HL-60 (cell line): ENCODE measurements around the gene MYH7B.

Experiments
- DNase-seq, 2 experiments: peaks; one replicate each; pipeline ENCODE4 v3.0.0-alpha.2; 2010 to 2020; ENCODE audit warnings: low read depth in 1 of 2, low spot score in 1 of 2
- H3K27ac ChIP-seq: fragments of 250-450 bp; sonication (Bioruptor Pico); replicated peaks from 2 replicates; pipeline ENCODE4 v1.5.1; 2020; ENCODE audit warnings: mild to moderate bottlenecking, moderate library complexity
- H3K27me3 ChIP-seq: fragments of 250-450 bp; sonication (Bioruptor Pico); 2 replicates; pipeline ENCODE4 v1.5.1; 2021; ENCODE audit warnings: mild to moderate bottlenecking, moderate library complexity; ENCODE audit not compliant: insufficient read depth, poor library complexity, severe bottlenecking
- H3K4me3 ChIP-seq: replicated peaks from 2 replicates; pipeline ENCODE4 v1.5.1; 2011; ENCODE audit warnings: mild to moderate bottlenecking, control low read depth, low read length; ENCODE audit not compliant: insufficient read depth
- GABPA ChIP-seq: IDR thresholded peaks from 2 replicates; pipeline ENCODE4 v1.6.1; 2012; ENCODE audit warnings: low read depth
- POLR2AphosphoS5 ChIP-seq: IDR thresholded peaks from 2 replicates; pipeline ENCODE4 v1.6.1; 2012; ENCODE audit warnings: low read depth
- SPI1 ChIP-seq: IDR thresholded peaks from 2 replicates; pipeline ENCODE4 v1.6.1; 2012; ENCODE audit warnings: low read depth, mild to moderate bottlenecking, borderline replicate concordance
- TF ChIP-seq, protein P1 (sequence below): IDR thresholded peaks from 2 replicates; pipeline ENCODE4 v1.6.1; 2012; ENCODE audit warnings: low read depth; ENCODE audit not compliant: insufficient replicate concordance
- TF ChIP-seq, protein P2 (sequence below): IDR thresholded peaks from one replicate; pipeline ENCODE4 v1.5.1; 2011; ENCODE audit warnings: low read length, control low read depth, inconsistent platforms; ENCODE audit not compliant: insufficient read depth

Gene MYH7B

DNA sequence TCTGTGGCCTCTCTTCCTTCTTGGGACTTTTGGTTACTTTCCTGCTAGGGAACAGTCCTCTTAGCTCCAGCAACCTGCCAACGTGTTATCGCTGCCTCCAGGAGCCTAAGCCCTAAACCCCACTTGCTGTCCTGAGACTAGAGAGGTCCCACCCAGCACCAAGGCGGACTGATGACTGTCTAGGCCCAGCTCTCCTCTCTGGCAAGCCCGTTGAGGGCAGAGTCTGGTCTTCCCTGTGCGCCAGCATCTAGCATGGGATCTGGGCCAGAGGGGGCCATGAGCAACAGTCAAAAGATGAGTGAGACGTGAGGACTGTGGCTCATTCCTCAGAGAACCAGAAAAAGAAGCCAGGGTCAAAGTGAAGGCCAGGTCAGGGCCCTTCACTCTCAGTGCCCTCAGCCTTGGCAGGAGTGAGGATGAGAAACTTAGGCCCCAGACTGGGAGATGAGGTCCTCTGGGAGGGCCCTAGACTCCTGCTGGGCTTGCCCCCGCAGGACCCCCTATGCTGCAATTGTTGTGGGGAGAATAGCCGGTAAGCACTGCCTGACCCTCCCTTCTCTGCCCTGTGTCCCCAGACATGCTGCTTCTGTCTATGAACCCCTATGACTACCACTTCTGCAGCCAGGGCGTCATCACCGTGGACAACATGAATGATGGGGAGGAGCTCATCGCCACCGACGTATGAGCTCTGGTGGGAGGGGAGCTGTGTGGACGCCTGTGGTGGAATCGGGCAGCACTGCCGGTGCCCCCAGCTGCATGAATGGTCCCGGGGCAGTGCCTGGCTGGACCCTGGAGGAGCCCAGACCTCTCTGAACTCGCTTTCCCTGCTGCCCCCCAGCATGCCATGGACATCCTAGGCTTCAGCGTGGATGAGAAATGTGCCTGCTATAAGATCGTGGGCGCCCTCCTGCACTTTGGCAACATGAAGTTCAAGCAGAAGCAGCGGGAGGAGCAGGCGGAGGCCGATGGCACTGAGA lies 30.9 kb downstream of the MYH7B start:
- H3K4me3 ChIP-seq, result no peak overlapping the region
- H3K27me3 ChIP-seq, result no peaks in the 10 kb centered on the region
- no peak for DNase-seq
- TF ChIP-seq SPI1, result no peak
- no peak overlapping the region for H3K27ac ChIP-seq

DNA sequence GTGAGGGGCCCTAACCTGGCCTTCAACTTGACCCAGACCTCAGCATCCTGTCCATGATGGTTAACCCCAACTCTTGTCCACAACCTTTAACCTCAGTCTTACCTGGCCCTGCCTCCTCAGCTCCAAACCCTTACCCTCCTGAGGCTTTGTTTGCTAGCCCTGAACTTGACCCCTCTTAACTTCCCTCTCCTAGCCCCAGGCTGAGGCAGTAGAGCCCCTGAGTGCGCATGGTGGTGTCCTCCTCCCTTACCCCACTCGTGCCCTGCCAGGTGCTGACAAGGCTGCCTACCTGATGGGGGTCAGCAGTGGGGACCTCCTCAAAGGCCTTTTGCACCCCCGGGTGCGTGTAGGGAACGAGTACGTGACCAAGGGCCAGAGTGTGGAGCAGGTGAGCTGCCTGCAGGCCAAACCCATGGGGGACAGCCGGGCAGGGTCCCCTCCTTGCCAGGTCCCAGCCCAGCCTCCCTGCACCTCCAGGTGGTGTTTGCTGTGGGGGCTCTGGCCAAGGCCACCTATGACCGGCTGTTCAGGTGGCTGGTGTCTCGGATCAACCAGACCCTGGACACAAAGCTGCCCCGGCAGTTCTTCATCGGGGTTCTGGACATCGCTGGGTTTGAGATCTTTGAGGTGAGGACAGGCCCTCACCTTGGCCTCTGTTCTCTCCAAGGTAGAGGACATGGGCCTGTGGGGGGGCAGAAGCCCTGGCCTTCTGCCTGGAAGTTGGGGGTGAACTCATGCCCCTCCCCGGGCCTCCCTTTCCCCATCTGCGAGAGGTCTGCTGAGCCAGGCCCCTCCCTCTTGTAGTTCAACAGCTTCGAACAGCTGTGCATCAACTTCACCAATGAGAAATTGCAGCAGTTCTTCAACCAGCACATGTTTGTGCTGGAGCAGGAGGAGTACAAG lies 31.9 kb downstream of the MYH7B start:
- H3K4me3 ChIP-seq, result no peak overlapping the region
- no peak for DNase-seq
- no peaks in the 10 kb centered on the region for H3K27me3 ChIP-seq
- no peak for TF ChIP-seq GABPA
- TF ChIP-seq, protein P1, sequence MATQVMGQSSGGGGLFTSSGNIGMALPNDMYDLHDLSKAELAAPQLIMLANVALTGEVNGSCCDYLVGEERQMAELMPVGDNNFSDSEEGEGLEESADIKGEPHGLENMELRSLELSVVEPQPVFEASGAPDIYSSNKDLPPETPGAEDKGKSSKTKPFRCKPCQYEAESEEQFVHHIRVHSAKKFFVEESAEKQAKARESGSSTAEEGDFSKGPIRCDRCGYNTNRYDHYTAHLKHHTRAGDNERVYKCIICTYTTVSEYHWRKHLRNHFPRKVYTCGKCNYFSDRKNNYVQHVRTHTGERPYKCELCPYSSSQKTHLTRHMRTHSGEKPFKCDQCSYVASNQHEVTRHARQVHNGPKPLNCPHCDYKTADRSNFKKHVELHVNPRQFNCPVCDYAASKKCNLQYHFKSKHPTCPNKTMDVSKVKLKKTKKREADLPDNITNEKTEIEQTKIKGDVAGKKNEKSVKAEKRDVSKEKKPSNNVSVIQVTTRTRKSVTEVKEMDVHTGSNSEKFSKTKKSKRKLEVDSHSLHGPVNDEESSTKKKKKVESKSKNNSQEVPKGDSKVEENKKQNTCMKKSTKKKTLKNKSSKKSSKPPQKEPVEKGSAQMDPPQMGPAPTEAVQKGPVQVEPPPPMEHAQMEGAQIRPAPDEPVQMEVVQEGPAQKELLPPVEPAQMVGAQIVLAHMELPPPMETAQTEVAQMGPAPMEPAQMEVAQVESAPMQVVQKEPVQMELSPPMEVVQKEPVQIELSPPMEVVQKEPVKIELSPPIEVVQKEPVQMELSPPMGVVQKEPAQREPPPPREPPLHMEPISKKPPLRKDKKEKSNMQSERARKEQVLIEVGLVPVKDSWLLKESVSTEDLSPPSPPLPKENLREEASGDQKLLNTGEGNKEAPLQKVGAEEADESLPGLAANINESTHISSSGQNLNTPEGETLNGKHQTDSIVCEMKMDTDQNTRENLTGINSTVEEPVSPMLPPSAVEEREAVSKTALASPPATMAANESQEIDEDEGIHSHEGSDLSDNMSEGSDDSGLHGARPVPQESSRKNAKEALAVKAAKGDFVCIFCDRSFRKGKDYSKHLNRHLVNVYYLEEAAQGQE, result no peak
- TF ChIP-seq, protein P2, sequence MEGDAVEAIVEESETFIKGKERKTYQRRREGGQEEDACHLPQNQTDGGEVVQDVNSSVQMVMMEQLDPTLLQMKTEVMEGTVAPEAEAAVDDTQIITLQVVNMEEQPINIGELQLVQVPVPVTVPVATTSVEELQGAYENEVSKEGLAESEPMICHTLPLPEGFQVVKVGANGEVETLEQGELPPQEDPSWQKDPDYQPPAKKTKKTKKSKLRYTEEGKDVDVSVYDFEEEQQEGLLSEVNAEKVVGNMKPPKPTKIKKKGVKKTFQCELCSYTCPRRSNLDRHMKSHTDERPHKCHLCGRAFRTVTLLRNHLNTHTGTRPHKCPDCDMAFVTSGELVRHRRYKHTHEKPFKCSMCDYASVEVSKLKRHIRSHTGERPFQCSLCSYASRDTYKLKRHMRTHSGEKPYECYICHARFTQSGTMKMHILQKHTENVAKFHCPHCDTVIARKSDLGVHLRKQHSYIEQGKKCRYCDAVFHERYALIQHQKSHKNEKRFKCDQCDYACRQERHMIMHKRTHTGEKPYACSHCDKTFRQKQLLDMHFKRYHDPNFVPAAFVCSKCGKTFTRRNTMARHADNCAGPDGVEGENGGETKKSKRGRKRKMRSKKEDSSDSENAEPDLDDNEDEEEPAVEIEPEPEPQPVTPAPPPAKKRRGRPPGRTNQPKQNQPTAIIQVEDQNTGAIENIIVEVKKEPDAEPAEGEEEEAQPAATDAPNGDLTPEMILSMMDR, result no peak
- no peak for TF ChIP-seq SPI1
- TF ChIP-seq POLR2AphosphoS5, result no peak
- H3K27ac ChIP-seq, result no peak overlapping the region

DNA sequence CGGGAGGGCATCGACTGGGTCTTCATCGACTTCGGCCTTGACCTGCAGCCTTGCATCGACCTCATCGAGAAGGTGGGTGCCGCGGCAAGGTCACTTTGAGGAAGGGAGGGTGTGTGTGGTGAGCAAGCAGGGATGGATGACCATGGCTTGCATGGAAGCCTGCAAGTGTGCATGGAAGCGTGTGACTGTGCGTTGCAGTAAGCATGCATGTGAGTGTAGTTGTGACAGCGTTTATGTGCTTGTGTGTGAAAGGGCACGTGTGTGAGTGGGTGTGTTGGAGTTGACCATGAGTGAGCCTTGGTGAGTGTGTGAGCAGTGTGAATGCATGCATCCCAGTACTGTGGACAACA lies 32.5 kb downstream of the MYH7B start:
- Histone ChIP-seq H3K27me3 (no peaks in the 10 kb centered on the region), H3K4me3 (no peak overlapping the region), H3K27ac (no peak overlapping the region)
- TF ChIP-seq POLR2AphosphoS5 (no peak), GABPA (no peak), SPI1 (no peak)
- TF ChIP-seq, protein P2, result no peak
- TF ChIP-seq, protein P1, result no peak
- DNase-seq, result no peak

DNA sequence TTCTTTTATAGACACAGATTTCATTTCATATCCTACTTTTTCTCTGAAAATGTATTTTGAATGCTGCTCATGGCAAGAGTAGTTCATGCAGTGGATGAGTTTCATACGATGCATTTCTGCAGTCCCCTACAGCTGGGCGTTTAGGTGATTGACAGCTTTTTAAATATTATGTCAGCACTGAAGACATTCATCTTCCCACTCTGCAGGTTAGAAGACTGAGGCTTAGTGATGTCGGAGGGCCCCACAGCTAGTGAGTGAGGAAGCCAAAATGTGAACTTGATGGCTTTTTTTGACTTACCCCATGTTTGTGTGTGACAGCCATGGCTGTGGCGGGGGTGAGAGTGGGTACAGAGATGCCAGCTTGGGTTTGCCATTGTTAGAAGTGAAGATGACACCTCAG lies 33.5 kb downstream of the MYH7B start:
- H3K4me3 ChIP-seq, result no peak overlapping the region
- no peak for TF ChIP-seq GABPA
- TF ChIP-seq POLR2AphosphoS5, result no peak
- TF ChIP-seq, protein P1, result no peak
- TF ChIP-seq, protein P2, result no peak
- TF ChIP-seq SPI1, result no peak
- no peak overlapping the region for H3K27ac ChIP-seq
- DNase-seq, result no peak
- no peaks in the 10 kb centered on the region for H3K27me3 ChIP-seq
